ENCODE measurements around the gene BLTP3B.

BLTP3B gene

DNA sequence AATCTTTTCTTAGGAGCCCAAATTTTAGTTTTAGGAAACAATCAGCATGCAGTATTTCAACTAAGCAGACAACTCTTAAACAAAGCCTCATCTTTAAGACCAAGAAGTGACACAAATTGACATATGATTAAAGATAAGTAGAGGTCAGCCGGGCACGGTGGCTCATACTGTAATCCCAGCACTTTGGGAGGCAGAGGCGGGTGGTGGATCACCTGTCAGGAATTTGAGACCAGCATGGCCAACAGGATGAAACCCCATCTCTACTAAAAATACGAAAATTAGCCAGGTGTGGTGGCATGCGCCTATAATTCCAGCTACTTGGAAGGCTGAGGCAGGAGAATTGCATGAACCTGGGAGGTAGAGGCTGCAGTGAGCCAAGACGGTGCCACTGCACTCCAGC is 35.8 kb downstream of the BLTP3B start:
- no peak for DNase-seq

DNA sequence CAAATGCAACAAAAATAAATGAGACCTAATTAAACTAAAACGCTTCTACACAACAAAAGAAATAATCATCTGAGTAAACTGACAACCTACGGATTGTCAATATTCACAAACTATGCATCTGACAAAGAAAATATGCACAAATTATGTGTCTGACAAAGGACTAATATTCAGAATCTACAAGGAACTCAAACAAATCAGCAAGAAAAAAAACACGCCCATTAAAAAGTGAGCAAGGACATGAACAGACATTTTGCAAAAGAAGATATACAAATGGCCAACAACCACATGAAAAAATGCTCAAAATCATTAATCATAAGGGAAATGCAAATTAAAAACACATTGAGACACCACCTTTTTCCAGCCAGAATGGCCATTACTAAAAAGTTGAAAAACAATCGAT is 37.0 kb downstream of the BLTP3B start:
- DNase-seq, result no peak

DNA sequence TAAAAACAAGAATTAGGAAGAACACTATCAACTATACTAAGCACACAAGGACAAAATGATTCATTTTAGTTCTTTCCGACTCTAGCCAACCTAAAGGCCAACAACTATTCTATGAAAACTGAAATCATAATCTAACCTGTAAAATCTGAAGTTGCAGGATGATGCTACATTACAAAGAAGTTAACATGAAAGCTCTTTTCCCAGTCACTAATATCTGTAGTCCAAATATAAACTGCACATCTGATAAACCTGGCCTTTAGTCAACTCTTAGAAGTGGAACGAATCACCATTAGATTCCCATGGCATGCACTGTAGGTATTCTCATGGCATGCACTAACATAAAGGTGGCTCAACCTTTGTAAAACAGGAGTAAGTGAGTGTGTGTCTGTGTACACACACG is 41.7 kb downstream of the BLTP3B start:
- no peak for DNase-seq

Measured in NCI-H82 (cell line).